Measurements from ENCODE around the gene ELOVL2.
"Not testable (repeated sequence)": the region's sequence is repeated elsewhere in the genome, so short reads cannot be mapped to it uniquely, and the experiment has no call there.

DNA sequence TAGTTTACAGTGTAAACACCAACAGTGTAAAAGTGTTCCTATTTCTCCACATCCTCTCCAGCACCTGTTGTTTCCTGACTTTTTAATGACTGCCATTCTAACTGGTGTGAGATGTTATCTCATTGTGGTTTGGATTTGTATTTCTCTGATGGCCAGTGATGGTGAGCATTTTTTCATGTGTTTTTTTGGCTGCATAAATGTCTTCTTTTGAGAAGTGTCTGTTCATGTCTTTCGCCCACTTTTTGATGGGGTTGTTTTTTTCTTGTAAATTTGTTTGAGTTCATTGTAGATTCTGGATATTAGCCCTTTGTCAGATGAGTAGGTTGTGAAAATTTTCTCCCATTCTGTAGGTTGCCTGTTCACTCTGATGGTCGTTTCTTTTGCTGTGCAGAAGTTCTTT is 59.1 kb downstream of the ELOVL2 start:
- not testable (repeated sequence) for TF ChIP-seq EGR1 (IDR thresholded peaks at IDR 0.05; ENCODE audit: low read depth)
- TF ChIP-seq, protein P1, sequence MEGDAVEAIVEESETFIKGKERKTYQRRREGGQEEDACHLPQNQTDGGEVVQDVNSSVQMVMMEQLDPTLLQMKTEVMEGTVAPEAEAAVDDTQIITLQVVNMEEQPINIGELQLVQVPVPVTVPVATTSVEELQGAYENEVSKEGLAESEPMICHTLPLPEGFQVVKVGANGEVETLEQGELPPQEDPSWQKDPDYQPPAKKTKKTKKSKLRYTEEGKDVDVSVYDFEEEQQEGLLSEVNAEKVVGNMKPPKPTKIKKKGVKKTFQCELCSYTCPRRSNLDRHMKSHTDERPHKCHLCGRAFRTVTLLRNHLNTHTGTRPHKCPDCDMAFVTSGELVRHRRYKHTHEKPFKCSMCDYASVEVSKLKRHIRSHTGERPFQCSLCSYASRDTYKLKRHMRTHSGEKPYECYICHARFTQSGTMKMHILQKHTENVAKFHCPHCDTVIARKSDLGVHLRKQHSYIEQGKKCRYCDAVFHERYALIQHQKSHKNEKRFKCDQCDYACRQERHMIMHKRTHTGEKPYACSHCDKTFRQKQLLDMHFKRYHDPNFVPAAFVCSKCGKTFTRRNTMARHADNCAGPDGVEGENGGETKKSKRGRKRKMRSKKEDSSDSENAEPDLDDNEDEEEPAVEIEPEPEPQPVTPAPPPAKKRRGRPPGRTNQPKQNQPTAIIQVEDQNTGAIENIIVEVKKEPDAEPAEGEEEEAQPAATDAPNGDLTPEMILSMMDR (IDR thresholded peaks at IDR 0.05 in 2 of 3, conservative IDR thresholded peaks at IDR 0.05 in 1 of 3; ENCODE audit: borderline replicate concordance in 1 of 3, insufficient read depth in 1 of 3, low read depth in 2 of 3, low read length in 2 of 3): not testable (repeated sequence)
